Hepatocyte (in vitro differentiated cells): ENCODE results near the gene WNT1. TPM values are rescaled to one million over a fixed set of nuclear protein-coding genes. Genes with fewer than 3 reads are reported as not detected.

Experiments
- DNase-seq: peaks from one replicate; pipeline ENCODE4 v3.0.0-alpha.2; 2016; ENCODE audit warnings: low spot score
- H2AFZ ChIP-seq: fragments of 200-600 bp; sonication (generic); 2 replicates; pipeline ENCODE4 v1.6.0; 2016; ENCODE audit warnings: antibody characterized with exemption, mild to moderate bottlenecking
- H3K27ac ChIP-seq: fragments of 200-600 bp; sonication (generic); 2 replicates; pipeline ENCODE4 v1.5.1; 2016; ENCODE audit warnings: mild to moderate bottlenecking
- H3K27me3 ChIP-seq: fragments of 200-600 bp; sonication (generic); 2 replicates; pipeline ENCODE4 v1.6.1; 2016
- H3K36me3 ChIP-seq: fragments of 200-600 bp; sonication (generic); replicated peaks from 2 replicates; pipeline ENCODE4 v1.5.1; 2016; ENCODE audit warnings: low read depth; ENCODE audit not compliant: insufficient read depth
- H3K4me1 ChIP-seq: fragments of 200-600 bp; sonication (generic); 2 replicates; pipeline ENCODE4 v1.5.1; 2016; ENCODE audit warnings: mild to moderate bottlenecking, moderate library complexity; ENCODE audit not compliant: insufficient read depth
- H3K4me2 ChIP-seq: fragments of 200-600 bp; sonication (generic); 2 replicates; pipeline ENCODE4 v1.6.0; 2016
- H3K4me3 ChIP-seq: fragments of 200-600 bp; sonication (generic); 2 replicates; pipeline ENCODE4 v1.5.1; 2016; ENCODE audit warnings: mild to moderate bottlenecking
- H3K79me2 ChIP-seq: fragments of 200-600 bp; sonication (generic); 2 replicates; pipeline ENCODE4 v1.6.0; 2017; ENCODE audit warnings: mild to moderate bottlenecking
- H3K9me2 ChIP-seq: fragments of 200-600 bp; sonication (generic); replicated peaks from 2 replicates; pipeline ENCODE4 v1.6.0; 2017; ENCODE audit warnings: mild to moderate bottlenecking; ENCODE audit not compliant: insufficient read depth
- H3K9me3 ChIP-seq: fragments of 200-600 bp; sonication (generic); 2 replicates; pipeline ENCODE4 v1.5.1; 2016; ENCODE audit warnings: low read depth, mild to moderate bottlenecking
- H4K20me1 ChIP-seq: fragments of 200-600 bp; sonication (generic); 2 replicates; pipeline ENCODE4 v1.6.0; 2016; ENCODE audit warnings: mild to moderate bottlenecking; ENCODE audit not compliant: insufficient read depth, poor library complexity, severe bottlenecking
- CTCF ChIP-seq: fragments of 200-600 bp; sonication (generic); IDR thresholded peaks from 2 replicates; pipeline ENCODE4 v1.5.1; 2016; ENCODE audit warnings: antibody characterized with exemption, mild to moderate bottlenecking; ENCODE audit not compliant: poor library complexity
- EZH2 ChIP-seq: fragments of 200-600 bp; sonication (generic); IDR thresholded peaks from 2 replicates; pipeline ENCODE4 v1.6.1; 2016; ENCODE audit warnings: antibody characterized with exemption, mild to moderate bottlenecking, borderline replicate concordance
- EZH2phosphoT487 ChIP-seq: fragments of 200-600 bp; sonication (generic); IDR thresholded peaks from one replicate; pipeline ENCODE4 v1.6.1; 2018; ENCODE audit warnings: antibody characterized with exemption, mild to moderate bottlenecking, low read depth, moderate library complexity; ENCODE audit not compliant: unreplicated experiment, severe bottlenecking
- WGBS: methylation state at CpG from one replicate; pipeline ENCODE4 v1.1.6; 2016; ENCODE audit warnings: low lambda C conversion rate; ENCODE audit errors: missing lambda C conversion rate; 5-methylcytosine and 5-hydroxymethylcytosine counted together
- polyA plus RNA-seq: library from polyadenylated mRNA; unstranded; fragments of >200 nt; fragmentation: Nextera tagmentation; extraction: Ambion mirVana; gene quantifications from 2 replicates; pipeline ENCODE4 v1.2.1, GENCODE V29; 2016
- total RNA-seq: library from RNA; depleted of rRNA; stranded (reverse); fragments of >200 nt; gene quantifications from 2 replicates; pipeline ENCODE4 v1.2.3, GENCODE V29; 2014

WNT1 gene
- total and polyA plus RNA-seq, 2 experiments from 2014 or later, result not detected

- TF ChIP-seq EZH2phosphoT487 (peak; percentile 61), EZH2 (no peak), CTCF (peak; percentile 75)
- H3K9me2 ChIP-seq, result no peaks in the 10 kb centered on the region
- peak overlapping the region; percentile 61 for H3K4me3 ChIP-seq
- no peaks in the 10 kb centered on the region for H3K79me2 ChIP-seq
- no peaks in the 10 kb centered on the region for H3K9me3 ChIP-seq
- peaks cover 19% of the 10 kb centered on the region for H3K4me1 ChIP-seq
- peak; percentile 92 for DNase-seq
- peak overlapping the region; percentile 98 for H3K4me2 ChIP-seq
- peak overlapping the region; percentile 79 for H2AFZ ChIP-seq
- H3K36me3 ChIP-seq, result no peaks in the 10 kb centered on the region
- H3K27me3 ChIP-seq, result peaks cover 63% of the 10 kb centered on the region
- WGBS, result 7% methylated on average over 61 of the region's 71 CpGs
- H3K27ac ChIP-seq, result no peak overlapping the region
- H4K20me1 ChIP-seq, result no peaks in the 10 kb centered on the region
These were observed 18.9 kb downstream of the WNT1 start for GRCh38 chr12:48996794-48997718.

GRCh38 chr12:48997719-48998496 is 19.8 kb downstream of the WNT1 start:
- H2AFZ ChIP-seq, result peak overlapping the region; percentile 33
- no peaks in the 10 kb centered on the region for H4K20me1 ChIP-seq

More at GRCh38 chr12:48997719-48998496, 19.8 kb downstream of the WNT1 start:
- Histone ChIP-seq H3K4me3 (peak overlapping the region; percentile 33), H3K36me3 (no peaks in the 10 kb centered on the region), H3K4me2 (peak overlapping the region; percentile 98), H3K27ac (no peak overlapping the region), H3K4me1 (peaks cover 19% of the 10 kb centered on the region), H3K27me3 (peaks cover 58% of the 10 kb centered on the region), H3K9me3 (no peaks in the 10 kb centered on the region), H3K9me2 (no peaks in the 10 kb centered on the region), H3K79me2 (no peaks in the 10 kb centered on the region)
- DNase-seq, result peak; percentile 65
- 6% methylated on average over 41 of the region's 57 CpGs for WGBS
- TF ChIP-seq CTCF (no peak), EZH2phosphoT487 (peak; percentile 58), EZH2 (no peak)
